Skin epidermis (tissue), 12 donors: ENCODE results near the gene MYCBP2.
A peak's percentile ranks its signal among the peaks of the same experiment; 100 is the strongest.
"Not testable (repeated sequence)": the region's sequence is repeated elsewhere in the genome, so short reads cannot be mapped to it uniquely, and the experiment has no call there.

Experiments
- H3K27ac ChIP-seq, 21 experiments: fragments of 200-600 bp; sonication (generic) in 11 of 21; one replicate each; pipeline ENCODE4 v1.5.0; 2020; ENCODE audit warnings: mild to moderate bottlenecking in 3 of 21, inconsistent platforms in 2 of 21, moderate library complexity in 2 of 21
- H3K4me3 ChIP-seq, 7 experiments: fragments of 200-600 bp; sonication (generic) in 2 of 7; one replicate each; pipeline ENCODE4 v1.5.0; 2020; ENCODE audit warnings: inconsistent platforms in 2 of 7, mild to moderate bottlenecking in 2 of 7, moderate library complexity in 1 of 7

MYCBP2 gene

GRCh38 chr13:77225946-77226345 is 100.9 kb downstream of the MYCBP2 start:
- no peak overlapping the region for H3K4me3 ChIP-seq
- H3K27ac ChIP-seq = no peak overlapping the region

DNA sequence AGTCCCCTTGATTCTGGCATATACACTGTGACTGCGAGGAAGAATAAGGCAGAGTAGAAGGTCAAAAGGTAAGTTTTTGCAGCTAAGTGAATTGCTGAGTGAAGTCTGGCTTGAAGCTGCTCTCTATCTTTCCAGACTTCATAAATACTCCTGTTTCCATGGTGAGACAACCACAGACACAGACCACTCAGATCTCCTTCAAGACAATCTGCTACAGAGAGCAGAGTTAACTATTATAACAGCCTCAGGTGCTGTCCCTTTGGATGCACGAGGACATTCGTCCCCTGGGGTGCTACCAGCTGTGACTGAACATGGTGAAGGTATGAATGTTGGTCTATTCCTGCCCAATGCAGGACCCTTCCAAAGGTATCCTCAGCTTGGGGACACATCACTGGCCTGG is 104.0 kb downstream of the MYCBP2 start:
- Histone ChIP-seq H3K27ac (no peak overlapping the region), H3K4me3 (no peak overlapping the region)

GRCh38 chr13:77222000-77222690 is 104.7 kb downstream of the MYCBP2 start:
- H3K4me3 ChIP-seq = no peak overlapping the region
- H3K27ac ChIP-seq = no peak overlapping the region

DNA sequence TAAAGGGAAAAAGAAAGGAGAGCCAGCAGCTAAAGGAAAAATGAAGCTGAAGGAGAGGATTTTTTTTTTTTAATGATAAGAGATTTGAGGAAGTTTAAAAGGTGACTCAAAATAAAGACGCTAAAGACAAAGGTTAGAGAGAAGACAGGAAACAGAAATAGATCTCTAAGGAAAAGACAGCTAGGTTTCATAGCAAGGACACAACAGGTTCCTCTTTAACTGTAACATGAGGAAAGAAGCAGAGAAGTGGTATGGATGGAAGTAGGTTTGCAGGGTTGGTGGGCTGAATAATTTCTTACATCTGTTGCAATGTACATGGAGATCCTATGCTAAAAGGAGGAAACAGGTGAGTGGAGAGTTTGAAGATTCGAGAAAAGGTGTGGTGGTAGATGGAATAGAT is 107.5 kb downstream of the MYCBP2 start:
- H3K27ac ChIP-seq = no peak overlapping the region
- H3K4me3 ChIP-seq = no peak overlapping the region

- no peak overlapping the region for H3K27ac ChIP-seq
- no peak overlapping the region for H3K4me3 ChIP-seq
Measured at GRCh38 chr13:77218274-77218673, 108.6 kb downstream of the MYCBP2 start.

GRCh38 chr13:77215543-77215942 is 111.4 kb downstream of the MYCBP2 start:
- no peak overlapping the region for H3K27ac ChIP-seq

DNA sequence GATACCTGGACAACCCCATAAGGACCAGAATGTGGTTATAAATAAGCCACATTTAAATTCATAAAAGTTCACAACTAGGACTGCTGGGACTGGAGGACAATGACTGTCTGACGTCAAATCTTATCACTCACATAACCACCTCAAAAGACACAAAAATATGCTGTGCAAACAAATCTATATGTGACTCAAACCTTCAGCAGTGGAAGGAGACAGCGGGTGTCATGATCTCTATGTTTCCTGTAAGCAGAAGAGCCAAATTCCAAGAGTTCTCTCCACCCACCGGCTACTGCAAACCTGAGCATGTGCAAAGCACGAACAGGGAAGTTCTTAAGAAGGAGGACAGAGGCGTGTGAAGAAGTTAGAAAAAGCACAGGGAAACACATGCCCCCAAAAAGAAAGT is 113.2 kb downstream of the MYCBP2 start:
- Histone ChIP-seq H3K4me3 (no peak overlapping the region), H3K27ac (no peak overlapping the region)

More at GRCh38 chr13:77215543-77215942, 111.4 kb downstream of the MYCBP2 start:
- no peak overlapping the region for H3K4me3 ChIP-seq

GRCh38 chr13:77207943-77208342 is 119.0 kb downstream of the MYCBP2 start:
- no peak overlapping the region for H3K4me3 ChIP-seq
- H3K27ac ChIP-seq = peak overlapping the region in 5 of 21 experiments; percentile 2 to 67 (median 10)

DNA sequence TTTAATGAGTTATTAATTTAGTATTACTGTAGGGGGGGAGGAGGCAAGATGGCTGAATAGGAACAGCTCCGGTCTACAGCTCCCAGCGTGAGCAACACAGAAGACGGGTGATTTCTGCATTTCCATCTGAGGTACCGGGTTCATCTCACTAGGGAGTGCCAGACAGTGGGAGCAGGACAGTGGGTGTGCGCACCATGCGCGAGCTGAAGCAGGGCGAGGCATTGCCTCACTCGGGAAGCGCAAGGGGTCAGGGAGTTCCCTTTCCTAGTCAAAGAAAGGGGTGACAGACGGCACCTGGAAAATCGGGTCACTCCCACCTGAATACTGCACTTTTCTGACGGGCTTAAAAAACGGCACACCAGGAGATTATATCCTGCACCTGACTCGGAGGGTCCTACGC is 127.9 kb downstream of the MYCBP2 start:
- not testable (repeated sequence) for H3K27ac ChIP-seq, H3K4me3 ChIP-seq

GRCh38 chr13:77196052-77196618 is 130.8 kb downstream of the MYCBP2 start:
- Histone ChIP-seq H3K4me3 (no peak overlapping the region), H3K27ac (no peak overlapping the region)

DNA sequence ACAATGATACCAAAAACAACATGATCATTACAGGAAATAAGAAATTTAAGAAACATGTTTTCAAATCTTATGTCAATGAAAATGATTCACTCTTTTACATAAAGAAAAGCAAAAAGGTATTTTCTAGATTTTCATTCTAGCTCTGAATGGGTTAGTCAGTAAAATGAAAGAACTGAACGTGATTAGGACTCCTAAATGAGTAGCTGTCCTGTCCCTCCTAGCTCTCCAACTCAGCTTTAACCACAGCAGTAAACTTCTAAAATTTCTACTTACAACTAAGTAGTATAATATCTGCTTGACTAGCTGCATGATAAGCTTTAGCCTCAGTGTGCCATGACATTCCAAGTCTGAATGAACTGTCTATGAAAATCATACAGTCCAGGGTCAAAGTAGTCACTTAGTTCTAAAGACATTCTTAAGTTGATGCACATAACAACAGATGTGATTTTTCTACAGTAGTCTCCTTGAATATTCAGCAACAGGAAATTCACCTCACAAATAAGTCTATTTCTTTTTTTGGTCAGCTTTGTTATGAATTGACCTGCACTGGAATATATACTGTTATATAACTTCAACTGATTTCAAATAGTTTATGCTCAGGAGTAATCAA is 136.4 kb downstream of the MYCBP2 start:
- no peak overlapping the region for H3K27ac ChIP-seq
- H3K4me3 ChIP-seq = no peak overlapping the region

DNA sequence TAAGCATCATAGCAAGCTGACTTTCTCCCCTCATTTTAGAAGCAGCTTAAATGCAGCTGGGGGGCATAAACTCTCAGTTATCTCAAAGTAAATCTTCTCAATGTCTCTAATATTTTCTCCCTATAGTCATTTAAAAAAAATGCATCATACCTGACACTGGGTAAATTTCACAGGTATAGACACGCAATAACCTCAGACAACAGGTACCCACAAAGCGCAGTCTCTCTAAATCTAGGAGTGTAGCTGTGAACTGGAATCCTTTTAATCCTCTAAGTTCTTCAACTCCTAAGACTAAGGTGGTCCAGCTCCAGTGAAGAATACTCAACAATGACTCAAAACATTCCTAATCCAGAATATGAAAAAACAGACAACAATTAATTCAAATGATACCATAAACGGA is 141.2 kb downstream of the MYCBP2 start:
- no peak overlapping the region for H3K27ac ChIP-seq

DNA sequence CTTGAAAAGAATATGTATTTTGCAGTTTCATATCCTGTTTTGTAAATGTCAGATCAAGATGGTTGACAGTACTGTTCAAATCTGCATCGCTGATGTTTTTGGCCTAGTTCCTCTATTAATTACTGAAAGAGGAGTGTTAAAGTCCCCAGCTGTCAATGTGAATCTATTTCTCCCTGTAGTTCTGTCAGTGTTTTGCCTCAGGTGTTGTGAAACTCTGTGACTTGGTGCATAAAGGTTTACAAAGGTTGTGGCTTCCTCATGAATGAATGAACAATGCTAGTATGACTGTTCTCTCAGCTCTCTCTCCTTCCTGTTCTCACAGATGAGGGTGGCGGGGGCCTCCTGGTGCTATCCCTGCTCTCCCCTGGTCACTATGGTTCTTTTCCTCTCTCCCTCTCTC is 142.4 kb downstream of the MYCBP2 start:
- H3K27ac ChIP-seq = peak overlapping the region in 4 of 21 experiments; percentile 10 to 49 (median 31)

More for the DNA sequence above, 141.2 kb downstream of the MYCBP2 start:
- no peak overlapping the region for H3K4me3 ChIP-seq

GRCh38 chr13:77180011-77180410 is 146.9 kb downstream of the MYCBP2 start:
- no peak overlapping the region for H3K27ac ChIP-seq
- no peak overlapping the region for H3K4me3 ChIP-seq

More for the DNA sequence above, 142.4 kb downstream of the MYCBP2 start:
- no peak overlapping the region for H3K4me3 ChIP-seq

DNA sequence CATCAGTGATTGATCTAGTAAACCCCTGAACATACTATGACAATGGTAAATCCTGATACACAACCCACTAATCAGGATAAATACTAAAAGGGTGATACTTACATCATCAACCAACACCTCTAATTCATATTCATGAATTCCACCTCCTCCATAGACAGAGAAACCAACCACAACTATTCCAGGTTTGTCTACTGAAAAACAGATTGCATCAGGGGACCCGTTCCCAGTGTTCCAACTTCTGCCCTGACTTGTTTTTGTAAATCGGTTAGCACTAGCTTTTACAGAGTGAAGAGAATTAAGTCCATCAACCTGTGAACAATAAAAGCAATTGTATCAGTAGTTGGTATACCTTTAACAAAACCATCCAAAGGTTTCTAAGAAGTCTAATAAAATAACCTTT is 149.2 kb downstream of the MYCBP2 start:
- H3K4me3 ChIP-seq = no peak overlapping the region
- peak overlapping the region in 1 of 21 experiments; percentile 6 for H3K27ac ChIP-seq

DNA sequence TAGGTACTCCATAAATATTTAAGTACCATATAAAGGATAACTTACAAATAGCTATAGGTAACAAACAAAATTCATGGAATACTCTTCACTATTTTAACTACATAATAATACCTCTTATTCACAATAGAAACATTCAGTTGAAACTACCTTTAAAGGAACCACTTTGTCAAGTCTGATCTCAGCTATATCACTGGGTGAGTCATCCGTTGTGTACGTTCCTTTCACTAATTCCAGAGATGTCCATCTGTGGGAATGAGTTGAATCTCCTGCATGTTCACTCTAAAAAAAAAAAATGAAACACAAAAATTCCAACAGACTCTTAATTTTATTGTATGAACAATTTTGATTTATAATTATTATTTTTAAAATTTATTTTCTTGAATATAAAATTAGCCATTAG is 150.5 kb downstream of the MYCBP2 start:
- no peak overlapping the region for H3K27ac ChIP-seq
- no peak overlapping the region for H3K4me3 ChIP-seq

GRCh38 chr13:77172650-77173049 is 154.2 kb downstream of the MYCBP2 start:
- H3K27ac ChIP-seq = no peak overlapping the region
- H3K4me3 ChIP-seq = no peak overlapping the region

GRCh38 chr13:77171451-77171850 is 155.4 kb downstream of the MYCBP2 start:
- no peak overlapping the region for H3K4me3 ChIP-seq
- H3K27ac ChIP-seq = no peak overlapping the region

DNA sequence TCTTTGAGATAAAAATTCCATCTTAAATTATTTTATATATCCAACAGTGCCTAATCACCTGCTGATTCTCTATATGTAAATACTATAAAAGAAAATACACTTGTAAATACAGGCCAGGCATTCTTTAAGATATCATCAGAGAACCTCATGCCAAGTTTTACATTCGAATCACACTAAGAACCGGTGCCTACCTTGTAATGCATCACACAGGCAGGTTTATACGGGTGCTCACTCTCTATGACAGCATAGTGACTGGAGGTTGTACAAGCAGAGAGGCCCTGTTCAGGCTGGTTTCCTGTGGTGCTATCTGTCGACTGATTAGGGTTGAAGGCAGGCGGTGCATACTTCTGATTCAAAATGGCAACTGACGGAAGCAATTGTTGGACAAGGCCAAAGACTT is 158.7 kb downstream of the MYCBP2 start:
- Histone ChIP-seq H3K27ac (no peak overlapping the region), H3K4me3 (no peak overlapping the region)

DNA sequence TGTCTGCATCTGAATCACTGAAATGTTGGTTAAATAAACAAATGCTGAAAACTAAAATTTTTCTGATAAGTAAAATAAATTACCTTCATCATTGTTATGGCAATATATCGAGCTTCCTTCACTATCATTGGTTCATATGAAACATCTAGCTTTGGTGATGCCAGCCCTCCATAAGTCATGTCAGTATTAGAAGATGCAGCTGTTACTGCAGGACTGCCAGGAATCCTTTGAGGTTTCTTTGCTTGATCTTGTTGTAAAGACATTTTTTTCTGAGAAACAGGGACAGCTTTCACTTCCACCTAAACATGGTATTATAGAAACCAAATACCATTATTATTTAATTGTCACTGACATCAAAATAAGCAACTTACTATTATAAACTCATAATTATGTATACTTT is 176.2 kb downstream of the MYCBP2 start:
- Histone ChIP-seq H3K4me3 (no peak overlapping the region), H3K27ac (no peak overlapping the region)

DNA sequence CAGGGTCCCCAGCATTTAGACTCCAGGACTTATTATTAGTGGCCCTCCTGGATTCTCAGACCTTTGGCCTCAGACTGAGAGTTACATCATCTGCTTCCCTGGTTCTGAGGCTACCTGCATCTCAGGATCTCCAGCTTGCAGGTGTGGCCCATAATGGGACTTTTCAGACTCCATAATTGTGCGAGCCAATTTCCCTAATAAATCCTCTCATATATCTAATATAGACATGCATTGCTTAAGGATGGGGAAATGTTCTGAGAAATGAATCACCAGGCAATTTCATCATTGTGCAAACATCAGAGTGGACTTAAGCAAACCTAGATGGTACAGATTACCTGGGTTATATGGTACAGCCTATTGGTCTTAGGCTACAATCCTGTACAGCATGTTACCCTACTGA is 183.5 kb downstream of the MYCBP2 start:
- no peak overlapping the region for H3K4me3 ChIP-seq
- no peak overlapping the region for H3K27ac ChIP-seq
